Neutrophil (primary cell): ENCODE measurements around the gene ZBTB20.

Source experiments
- H3K27ac ChIP-seq: fragments of 200-600 bp; sonication (generic); 2 replicates; pipeline ENCODE4 v1.5.1; 2016; ENCODE audit warnings: mild to moderate bottlenecking, moderate library complexity
- H3K27me3 ChIP-seq: fragments of 200-600 bp; sonication (generic); 2 replicates; pipeline ENCODE4 v1.6.0; 2016; ENCODE audit warnings: mild to moderate bottlenecking
- H3K36me3 ChIP-seq: fragments of 200-600 bp; sonication (generic); 2 replicates; pipeline ENCODE4 v1.5.1; 2017
- H3K4me1 ChIP-seq, 2 experiments: fragments of 200-600 bp in 1 of 2; sonication (generic) in 1 of 2; 1 replicate in 1 of 2; 2 replicates in 1 of 2; pipeline versions ENCODE4 v1.5.1 to v1.6.1; 2013 to 2016; ENCODE audit warnings: low read depth in 1 of 2, low read length in 1 of 2, mild to moderate bottlenecking in 1 of 2, moderate library complexity in 1 of 2; ENCODE audit not compliant: control insufficient read depth in 1 of 2, insufficient read depth in 1 of 2
- H3K4me3 ChIP-seq, 2 experiments: fragments of 200-600 bp in 1 of 2; sonication (generic) in 1 of 2; 1 replicate in 1 of 2; 2 replicates in 1 of 2; pipeline ENCODE4 v1.5.1; 2013 to 2016; ENCODE audit warnings: low read depth in 1 of 2, low read length in 1 of 2, mild to moderate bottlenecking in 1 of 2, moderate library complexity in 1 of 2
- H3K9me3 ChIP-seq: fragments of 200-600 bp; sonication (generic); 2 replicates; pipeline ENCODE4 v1.5.1; 2016
- CTCF ChIP-seq: fragments of 200-600 bp; sonication (generic); IDR thresholded peaks from 2 replicates; pipeline ENCODE4 v1.5.1; 2016; ENCODE audit warnings: antibody characterized with exemption

The ZBTB20 gene

DNA sequence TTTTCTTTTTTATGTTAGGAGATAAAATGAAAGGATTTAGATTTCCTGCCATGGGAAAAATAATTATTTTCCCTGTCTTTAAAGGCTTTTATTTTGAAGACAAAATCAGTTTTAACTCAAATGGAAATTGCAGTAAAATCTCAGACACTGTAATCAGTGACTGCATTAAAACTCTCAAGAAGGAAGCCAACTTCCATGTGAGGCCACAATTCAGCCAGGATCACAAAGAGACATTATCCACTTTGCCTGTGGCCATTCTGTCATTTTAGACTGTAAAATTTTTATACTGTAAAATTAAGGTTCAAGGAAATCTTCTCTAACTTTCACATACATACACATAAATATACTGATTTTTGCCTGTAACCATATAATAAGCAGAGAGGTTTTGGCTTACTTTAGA lies 549.2 kb downstream of the ZBTB20 start:
- H3K36me3 ChIP-seq = no peaks in the 10 kb centered on the region
- H3K4me3 ChIP-seq = no peak overlapping the region
- TF ChIP-seq CTCF = no peak
- no peaks in the 10 kb centered on the region for H3K4me1 ChIP-seq
- no peaks in the 10 kb centered on the region for H3K9me3 ChIP-seq
- no peaks in the 10 kb centered on the region for H3K27me3 ChIP-seq
- H3K27ac ChIP-seq = no peak overlapping the region

DNA sequence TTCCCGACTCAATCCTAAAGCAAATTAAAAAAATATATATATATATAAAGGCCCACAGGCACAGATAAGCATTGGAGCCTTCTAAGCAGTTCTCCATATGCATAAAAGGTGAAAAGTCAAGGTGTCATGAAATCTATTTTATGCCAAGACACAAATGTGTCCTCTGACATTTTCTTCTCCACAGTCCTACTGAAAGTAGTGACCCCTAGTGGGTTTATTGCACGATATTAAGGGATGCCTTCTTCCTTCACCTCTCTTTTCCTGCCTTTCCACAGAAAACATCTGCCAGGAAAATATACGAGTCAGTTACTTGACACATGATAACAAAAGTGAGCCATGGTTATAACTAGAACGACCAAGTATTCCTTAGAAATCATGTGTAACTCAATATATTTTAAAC lies 550.1 kb downstream of the ZBTB20 start:
- no peaks in the 10 kb centered on the region for H3K27me3 ChIP-seq
- no peaks in the 10 kb centered on the region for H3K9me3 ChIP-seq
- TF ChIP-seq CTCF = no peak
- H3K36me3 ChIP-seq = no peaks in the 10 kb centered on the region
- no peak overlapping the region for H3K27ac ChIP-seq
- H3K4me1 ChIP-seq = no peaks in the 10 kb centered on the region
- no peak overlapping the region for H3K4me3 ChIP-seq

DNA sequence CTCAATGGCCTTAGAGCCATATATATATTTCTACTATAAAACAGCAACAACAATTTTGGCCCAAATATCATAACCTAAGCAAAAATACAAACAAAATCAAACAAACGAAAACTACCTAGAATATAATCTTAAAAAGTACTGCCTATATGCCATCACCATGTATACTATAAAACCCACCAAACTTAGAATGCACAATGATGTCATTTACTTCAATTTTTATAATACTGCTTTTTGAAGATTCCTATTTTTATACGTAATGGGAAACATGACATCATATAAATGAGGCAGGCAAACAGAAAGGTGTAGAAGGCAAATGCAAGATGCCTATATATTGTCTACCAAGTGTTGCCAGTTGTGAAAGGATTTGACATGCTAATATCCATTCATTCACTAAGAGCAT lies 550.9 kb downstream of the ZBTB20 start:
- H3K4me3 ChIP-seq = no peak overlapping the region
- no peaks in the 10 kb centered on the region for H3K27me3 ChIP-seq
- H3K36me3 ChIP-seq = no peaks in the 10 kb centered on the region
- no peaks in the 10 kb centered on the region for H3K4me1 ChIP-seq
- H3K27ac ChIP-seq = no peak overlapping the region
- TF ChIP-seq CTCF = no peak
- no peaks in the 10 kb centered on the region for H3K9me3 ChIP-seq

- TF ChIP-seq CTCF = no peak
- H3K27ac ChIP-seq = no peak overlapping the region
- H3K27me3 ChIP-seq = no peaks in the 10 kb centered on the region
- no peaks in the 10 kb centered on the region for H3K36me3 ChIP-seq
- no peaks in the 10 kb centered on the region for H3K4me1 ChIP-seq
- no peaks in the 10 kb centered on the region for H3K9me3 ChIP-seq
- H3K4me3 ChIP-seq = no peak overlapping the region
Observed at GRCh38 chr3:114595522-114596028, 551.5 kb downstream of the ZBTB20 start.

- Histone ChIP-seq H3K9me3 (no peaks in the 10 kb centered on the region), H3K27me3 (no peaks in the 10 kb centered on the region), H3K4me1 (no peaks in the 10 kb centered on the region), H3K27ac (no peak overlapping the region), H3K36me3 (no peaks in the 10 kb centered on the region), H3K4me3 (no peak overlapping the region)
- TF ChIP-seq CTCF = no peak
Observed at GRCh38 chr3:114590309-114591047, 556.6 kb downstream of the ZBTB20 start.
